Activated naive CD4-positive, alpha-beta T cell treated with anti-CD3 and anti-CD28 coated beads, Interleukin-2, amount 50 U/mL, for 16 hours (primary cell): ENCODE measurements around the gene TNS1.
"Not testable (repeated sequence)": the region's sequence is repeated elsewhere in the genome, so short reads cannot be mapped to it uniquely, and the experiment has no call there.

ENCODE experiments used
- DNase-seq: peaks from one replicate; pipeline ENCODE4 v3.0.0-alpha.2; 2020

TNS1 gene

GRCh38 chr2:217825469-217826235 lies 177.1 kb downstream of the TNS1 start:
- no peak for DNase-seq

GRCh38 chr2:217824223-217824622 lies 178.6 kb downstream of the TNS1 start:
- no peak for DNase-seq

- DNase-seq = no peak
Observed at GRCh38 chr2:217823626-217824025, 179.2 kb downstream of the TNS1 start.

- no peak for DNase-seq
Observed at GRCh38 chr2:217822296-217823252, 180.2 kb downstream of the TNS1 start.

- DNase-seq = no peak
Observed at GRCh38 chr2:217821536-217822147, 181.2 kb downstream of the TNS1 start.

GRCh38 chr2:217820904-217821303 lies 181.9 kb downstream of the TNS1 start:
- DNase-seq = no peak

GRCh38 chr2:217820091-217820819 lies 182.5 kb downstream of the TNS1 start:
- no peak for DNase-seq

- no peak for DNase-seq
Observed at GRCh38 chr2:217818293-217818850, 184.4 kb downstream of the TNS1 start.

- DNase-seq = no peak
Observed at GRCh38 chr2:217817466-217818292, 185.1 kb downstream of the TNS1 start.

- DNase-seq = no peak
Observed at GRCh38 chr2:217816396-217816869, 186.4 kb downstream of the TNS1 start.

- no peak for DNase-seq
Observed at GRCh38 chr2:217813828-217814227, 189.0 kb downstream of the TNS1 start.

GRCh38 chr2:217812170-217812569 lies 190.6 kb downstream of the TNS1 start:
- DNase-seq = no peak

GRCh38 chr2:217810260-217810659 lies 192.5 kb downstream of the TNS1 start:
- no peak for DNase-seq

- no peak for DNase-seq
Observed at GRCh38 chr2:217809736-217810135, 193.1 kb downstream of the TNS1 start.

GRCh38 chr2:217808967-217809366 lies 193.8 kb downstream of the TNS1 start:
- not testable (repeated sequence) for DNase-seq

- no peak for DNase-seq
Observed at GRCh38 chr2:217808326-217808725, 194.5 kb downstream of the TNS1 start.

- DNase-seq = no peak
Observed at GRCh38 chr2:217807753-217808152, 195.0 kb downstream of the TNS1 start.

- DNase-seq = no peak
Observed at GRCh38 chr2:217807025-217807424, 195.8 kb downstream of the TNS1 start.

GRCh38 chr2:217806482-217806765 lies 196.4 kb downstream of the TNS1 start:
- no peak for DNase-seq

GRCh38 chr2:217805668-217806481 lies 196.9 kb downstream of the TNS1 start:
- DNase-seq = no peak
